ENCODE measurements around the gene SLC35F4. TPM values are rescaled to one million over a fixed set of nuclear protein-coding genes. Genes with fewer than 3 reads are reported as not detected.

SLC35F4 gene
- total RNA-seq, 1 experiment from 2014 or later, result not detected

DNA sequence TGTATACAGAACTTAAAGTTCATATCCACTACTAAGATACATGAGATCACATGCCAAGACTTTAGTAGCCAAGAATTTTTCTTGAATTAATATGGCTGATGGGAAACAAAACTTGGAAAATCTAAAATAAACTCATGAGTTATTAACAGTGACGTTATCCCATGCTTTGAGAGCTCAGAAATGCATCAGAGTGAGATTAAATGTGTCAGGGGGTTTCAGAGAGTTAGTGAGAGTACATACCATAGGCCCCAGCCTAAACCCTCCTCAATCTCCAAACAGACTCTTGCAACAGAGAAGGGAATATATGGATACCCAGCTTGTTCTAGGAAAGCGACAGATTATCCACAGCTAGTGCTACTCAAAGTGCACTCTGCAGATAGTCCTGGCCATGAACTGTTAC lies 19.3 kb downstream of the SLC35F4 start:
- ChIA-PET POLR2A (ENCODE audit: unreplicated experiment) (no interaction called here), CTCF (no interaction called here)
- H3K27ac ChIP-seq (ENCODE audit: low read length), result no peak overlapping the region
- H3K4me1 ChIP-seq (ENCODE audit: insufficient read depth, low read length), result no peaks in the 10 kb centered on the region
- no peaks in the 10 kb centered on the region for H3K79me2 ChIP-seq (ENCODE audit: low read length)
- DNase-seq, result no peak
- no peak overlapping the region for H3K4me2 ChIP-seq (ENCODE audit: low read length)
- no peak for TF ChIP-seq EZH2 (IDR thresholded peaks at IDR 0.05; ENCODE audit: low read length, unreplicated experiment)
- TF ChIP-seq EZH2phosphoT487 (IDR thresholded peaks at IDR 0.05; ENCODE audit: borderline replicate concordance, low read length), result no peak
- TF ChIP-seq CTCF (conservative IDR thresholded peaks at IDR 0.05; ENCODE audit: low read depth, low read length), result no peak
- H2AFZ ChIP-seq (ENCODE audit: low read length), result no peak overlapping the region
- no peaks in the 10 kb centered on the region for H3F3A ChIP-seq (ENCODE audit: low read length, unreplicated experiment)
- H3K27me3 ChIP-seq (ENCODE audit: low read length), result peaks cover 60% of the 10 kb centered on the region
- H3K9me3 ChIP-seq (ENCODE audit: low read length), result no peaks in the 10 kb centered on the region
- no TSS peak for BruUV-seq (replicated peaks)
- intact Hi-C loops (cut with micrococcal nuclease), result no loop called here
- no peaks in the 10 kb centered on the region for H4K20me1 ChIP-seq (ENCODE audit: low read length)
- no peak overlapping the region for H3K9ac ChIP-seq (ENCODE audit: low read length)
- no peak for ATAC-seq
- H3K36me3 ChIP-seq (ENCODE audit: low read depth, low read length), result no peaks in the 10 kb centered on the region
- H3K9me2 ChIP-seq (replicated peaks; ENCODE audit: low read length), result no peaks in the 10 kb centered on the region
- no peak overlapping the region for H3K4me3 ChIP-seq (ENCODE audit: low read length)

DNA sequence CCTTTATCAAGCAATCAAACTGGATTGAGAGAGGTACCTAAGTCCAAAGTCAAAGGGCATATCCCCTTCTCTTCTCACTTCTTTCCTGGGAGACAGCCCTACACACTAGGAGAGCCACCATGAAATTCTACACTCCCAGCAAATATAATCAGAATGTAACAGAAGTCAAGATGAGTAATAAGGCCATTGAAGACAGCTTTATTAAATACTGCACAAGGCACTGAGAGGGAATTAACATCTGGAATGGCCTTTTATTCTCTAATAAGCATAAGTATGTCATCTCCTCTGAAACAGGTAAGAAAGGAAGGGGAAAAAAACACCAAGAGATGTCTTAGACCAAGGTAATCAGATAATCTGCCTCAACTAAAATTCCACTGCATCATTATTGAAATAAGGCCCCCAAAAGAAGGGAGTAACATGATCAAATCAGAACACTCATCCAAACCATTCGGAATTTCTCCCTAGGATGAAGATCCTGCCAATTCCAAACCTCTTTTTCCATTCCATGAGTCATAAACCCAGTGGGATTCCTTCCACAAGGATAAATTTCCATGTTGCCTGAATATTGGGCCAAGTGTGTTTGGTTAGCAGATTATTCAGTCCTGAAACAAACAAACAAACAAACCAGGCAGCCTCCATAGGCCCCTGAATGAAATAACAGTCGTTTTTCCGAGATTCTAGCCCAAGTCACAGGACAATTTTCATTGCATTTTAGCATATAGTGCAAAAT lies 19.9 kb downstream of the SLC35F4 start:
- peaks cover 66% of the 10 kb centered on the region for H3K27me3 ChIP-seq (ENCODE audit: low read length)
- H3K9me3 ChIP-seq (ENCODE audit: low read length), result no peaks in the 10 kb centered on the region
- no peaks in the 10 kb centered on the region for H3K9me2 ChIP-seq (replicated peaks; ENCODE audit: low read length)
- no peak for ATAC-seq
- no TSS peak for BruUV-seq (replicated peaks)
- ChIA-PET POLR2A (ENCODE audit: unreplicated experiment) (no interaction called here), CTCF (no interaction called here)
- no peaks in the 10 kb centered on the region for H3F3A ChIP-seq (ENCODE audit: low read length, unreplicated experiment)
- no peaks in the 10 kb centered on the region for H3K36me3 ChIP-seq (ENCODE audit: low read depth, low read length)
- intact Hi-C loops (cut with micrococcal nuclease), result no loop called here
- H4K20me1 ChIP-seq (ENCODE audit: low read length), result no peaks in the 10 kb centered on the region
- no peak overlapping the region for H3K9ac ChIP-seq (ENCODE audit: low read length)
- no peak overlapping the region for H3K4me3 ChIP-seq (ENCODE audit: low read length)
- no peaks in the 10 kb centered on the region for H3K4me1 ChIP-seq (ENCODE audit: insufficient read depth, low read length)
- DNase-seq, result peak; percentile 35
- no peak overlapping the region for H3K27ac ChIP-seq (ENCODE audit: low read length)
- no peak overlapping the region for H2AFZ ChIP-seq (ENCODE audit: low read length)
- TF ChIP-seq EZH2 (IDR thresholded peaks at IDR 0.05; ENCODE audit: low read length, unreplicated experiment), result no peak
- TF ChIP-seq EZH2phosphoT487 (IDR thresholded peaks at IDR 0.05; ENCODE audit: borderline replicate concordance, low read length), result no peak
- no peak for TF ChIP-seq CTCF (conservative IDR thresholded peaks at IDR 0.05; ENCODE audit: low read depth, low read length)
- H3K79me2 ChIP-seq (ENCODE audit: low read length), result no peaks in the 10 kb centered on the region
- H3K4me2 ChIP-seq (ENCODE audit: low read length), result no peak overlapping the region

GRCh38 chr14:57845316-57845715 lies 20.6 kb downstream of the SLC35F4 start:
- H3K27ac ChIP-seq (ENCODE audit: low read length), result no peak overlapping the region
- H3K36me3 ChIP-seq (ENCODE audit: low read depth, low read length), result no peaks in the 10 kb centered on the region
- ATAC-seq (no peak), DNase-seq (no peak)
- no peak overlapping the region for H3K4me3 ChIP-seq (ENCODE audit: low read length)
- no peak overlapping the region for H3K4me2 ChIP-seq (ENCODE audit: low read length)
- no peaks in the 10 kb centered on the region for H3F3A ChIP-seq (ENCODE audit: low read length, unreplicated experiment)
- POLR2A ChIA-PET (ENCODE audit: unreplicated experiment), result no interaction called here
- peaks cover 73% of the 10 kb centered on the region for H3K27me3 ChIP-seq (ENCODE audit: low read length)
- CTCF ChIA-PET, result no interaction called here
- no peak for TF ChIP-seq CTCF (conservative IDR thresholded peaks at IDR 0.05; ENCODE audit: low read depth, low read length)
- TF ChIP-seq EZH2 (IDR thresholded peaks at IDR 0.05; ENCODE audit: low read length, unreplicated experiment), result no peak
- no peak for TF ChIP-seq EZH2phosphoT487 (IDR thresholded peaks at IDR 0.05; ENCODE audit: borderline replicate concordance, low read length)
- H3K9me3 ChIP-seq (ENCODE audit: low read length), result no peaks in the 10 kb centered on the region
- no peaks in the 10 kb centered on the region for H3K4me1 ChIP-seq (ENCODE audit: insufficient read depth, low read length)
- no peak overlapping the region for H2AFZ ChIP-seq (ENCODE audit: low read length)
- H3K79me2 ChIP-seq (ENCODE audit: low read length), result no peaks in the 10 kb centered on the region
- H3K9ac ChIP-seq (ENCODE audit: low read length), result no peak overlapping the region
- H4K20me1 ChIP-seq (ENCODE audit: low read length), result no peaks in the 10 kb centered on the region
- no TSS peak for BruUV-seq (replicated peaks)
- no peaks in the 10 kb centered on the region for H3K9me2 ChIP-seq (replicated peaks; ENCODE audit: low read length)
- intact Hi-C loops (cut with micrococcal nuclease), result no loop called here
